Measurements from ENCODE around the gene SLC19A3.

Gene SLC19A3

DNA sequence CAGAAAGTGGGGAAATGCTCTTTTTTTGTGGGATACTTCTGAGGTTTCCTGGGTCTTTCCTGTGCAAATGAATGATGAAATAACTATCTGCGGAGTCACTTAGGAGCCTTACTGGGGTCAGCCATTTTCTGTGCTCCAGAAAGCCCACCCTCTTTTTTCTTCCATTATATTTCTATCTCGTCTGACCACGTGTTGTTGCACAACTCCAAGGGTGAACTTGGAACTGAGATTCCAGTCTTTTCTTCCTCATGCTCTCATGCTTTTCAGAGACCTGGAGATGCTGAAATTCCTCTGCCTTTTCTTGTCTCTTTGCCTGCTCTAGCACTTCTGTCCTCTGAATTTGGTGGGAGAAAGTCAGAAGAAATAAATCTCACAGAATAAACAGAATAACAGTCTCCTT lies 56.0 kb downstream of the SLC19A3 start:
- TF ChIP-seq, protein P1, sequence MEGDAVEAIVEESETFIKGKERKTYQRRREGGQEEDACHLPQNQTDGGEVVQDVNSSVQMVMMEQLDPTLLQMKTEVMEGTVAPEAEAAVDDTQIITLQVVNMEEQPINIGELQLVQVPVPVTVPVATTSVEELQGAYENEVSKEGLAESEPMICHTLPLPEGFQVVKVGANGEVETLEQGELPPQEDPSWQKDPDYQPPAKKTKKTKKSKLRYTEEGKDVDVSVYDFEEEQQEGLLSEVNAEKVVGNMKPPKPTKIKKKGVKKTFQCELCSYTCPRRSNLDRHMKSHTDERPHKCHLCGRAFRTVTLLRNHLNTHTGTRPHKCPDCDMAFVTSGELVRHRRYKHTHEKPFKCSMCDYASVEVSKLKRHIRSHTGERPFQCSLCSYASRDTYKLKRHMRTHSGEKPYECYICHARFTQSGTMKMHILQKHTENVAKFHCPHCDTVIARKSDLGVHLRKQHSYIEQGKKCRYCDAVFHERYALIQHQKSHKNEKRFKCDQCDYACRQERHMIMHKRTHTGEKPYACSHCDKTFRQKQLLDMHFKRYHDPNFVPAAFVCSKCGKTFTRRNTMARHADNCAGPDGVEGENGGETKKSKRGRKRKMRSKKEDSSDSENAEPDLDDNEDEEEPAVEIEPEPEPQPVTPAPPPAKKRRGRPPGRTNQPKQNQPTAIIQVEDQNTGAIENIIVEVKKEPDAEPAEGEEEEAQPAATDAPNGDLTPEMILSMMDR (IDR thresholded peaks at IDR 0.05; ENCODE audit: low read depth, low read length): no peak
- in situ Hi-C loops (cut with HindIII; ENCODE audit: low sequenced_read_pairs): no loop called here
- no peak for DNase-seq (ENCODE audit: low read depth, low spot score)

DNA sequence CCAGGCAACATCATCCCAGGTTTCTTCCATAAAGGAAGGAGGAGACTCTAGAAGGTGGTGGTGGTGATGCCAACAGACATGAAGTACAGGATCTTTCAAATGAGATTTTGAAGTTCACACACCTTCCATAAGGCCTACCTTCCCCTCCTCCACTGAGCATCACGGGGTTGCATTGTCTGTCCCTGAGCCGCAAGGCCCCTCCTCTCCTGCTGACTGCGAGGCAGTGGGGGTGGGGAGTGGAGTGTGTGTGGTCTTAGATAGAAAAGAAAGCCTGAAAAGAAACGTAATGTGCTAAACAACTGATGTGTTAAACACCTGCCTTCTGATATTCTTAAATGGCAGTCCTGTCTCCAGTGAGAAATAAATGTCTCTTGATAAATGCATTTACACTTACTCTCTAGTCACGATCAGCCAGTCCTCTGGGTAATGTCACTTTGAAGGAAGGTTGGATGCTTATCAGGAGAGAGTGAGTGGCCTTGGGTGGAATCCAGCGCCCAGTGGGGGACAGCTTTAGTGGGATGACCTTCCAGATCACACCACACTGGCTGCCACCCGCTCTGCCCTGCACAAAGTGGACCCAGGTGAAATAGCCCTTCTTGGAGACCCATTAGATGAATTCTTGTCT lies 56.7 kb downstream of the SLC19A3 start:
- in situ Hi-C loops (cut with HindIII; ENCODE audit: low sequenced_read_pairs): no loop called here
- TF ChIP-seq, protein P1 (IDR thresholded peaks at IDR 0.05; ENCODE audit: low read depth, low read length): no peak
- DNase-seq (ENCODE audit: low read depth, low spot score): no peak
- no peak overlapping the region for H3K4me3 ChIP-seq (ENCODE audit: low read depth, low read length)

More for the DNA sequence above, 56.0 kb downstream of the SLC19A3 start:
- H3K4me3 ChIP-seq (ENCODE audit: low read depth, low read length): no peak overlapping the region

DNA sequence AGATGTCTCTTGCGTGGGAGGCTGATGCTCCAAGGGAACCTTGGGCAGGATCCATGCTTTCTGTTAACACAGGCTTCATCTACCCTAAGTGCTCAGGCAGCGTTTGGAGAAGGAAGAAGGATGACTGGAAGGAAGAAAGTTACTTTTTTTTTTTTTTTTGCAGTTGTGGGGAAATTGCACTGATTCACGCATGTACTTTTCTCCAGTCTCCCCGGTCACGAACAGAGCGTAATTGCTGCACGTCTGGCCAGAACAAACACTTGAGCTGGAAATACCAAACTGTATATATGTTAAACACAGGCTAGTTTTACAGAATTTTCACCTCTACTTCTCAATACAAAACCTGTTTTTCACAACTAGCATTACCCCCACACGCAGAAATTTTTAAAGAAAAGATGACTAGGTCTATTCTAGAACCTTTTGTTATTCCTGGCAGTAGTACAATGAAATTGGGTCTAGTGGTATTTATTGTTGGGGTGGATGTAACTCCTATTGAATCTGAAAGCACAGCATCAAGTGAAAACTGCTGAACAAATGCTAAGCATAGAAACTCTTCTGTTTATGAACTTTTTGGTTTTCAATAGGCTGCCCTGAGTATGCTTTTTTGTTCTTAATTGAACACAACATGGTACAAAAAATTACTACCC lies 60.5 kb downstream of the SLC19A3 start:
- TF ChIP-seq, protein P1 (IDR thresholded peaks at IDR 0.05; ENCODE audit: low read depth, low read length): no peak
- H3K4me3 ChIP-seq (ENCODE audit: low read depth, low read length): no peak overlapping the region
- in situ Hi-C loops (cut with HindIII; ENCODE audit: low sequenced_read_pairs): no loop called here
- peak; percentile 56 for DNase-seq (ENCODE audit: low read depth, low spot score)

GRCh38 chr2:227655454-227655853 lies 62.4 kb downstream of the SLC19A3 start:
- peak; percentile 80 for DNase-seq (ENCODE audit: low read depth, low spot score)
- in situ Hi-C loops (cut with HindIII; ENCODE audit: low sequenced_read_pairs): no loop called here
- H3K4me3 ChIP-seq (ENCODE audit: low read depth, low read length): no peak overlapping the region
- TF ChIP-seq, protein P1 (IDR thresholded peaks at IDR 0.05; ENCODE audit: low read depth, low read length): no peak

DNA sequence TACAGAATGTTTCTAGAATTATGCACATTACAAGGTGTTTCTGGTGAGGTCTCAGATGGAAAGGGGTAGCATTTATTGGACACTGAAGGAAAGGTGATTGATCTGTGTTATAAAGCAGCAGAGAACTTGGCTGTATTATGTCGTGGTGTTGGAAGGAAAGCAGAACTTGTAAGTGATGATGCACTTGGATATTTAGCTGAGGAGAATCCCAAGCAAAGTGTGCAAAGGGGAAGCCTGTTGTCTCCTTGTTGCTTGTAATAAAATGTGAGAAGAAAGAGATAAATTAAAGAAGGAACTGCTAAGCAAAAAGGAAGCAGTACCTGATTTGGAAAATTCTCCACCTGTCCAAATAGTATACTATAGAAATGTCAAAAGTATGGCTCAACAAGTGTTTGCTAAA lies 63.4 kb downstream of the SLC19A3 start:
- no peak overlapping the region for H3K4me3 ChIP-seq (ENCODE audit: low read depth, low read length)
- in situ Hi-C loops (cut with HindIII; ENCODE audit: low sequenced_read_pairs): no loop called here
- TF ChIP-seq, protein P1 (IDR thresholded peaks at IDR 0.05; ENCODE audit: low read depth, low read length): no peak
- no peak for DNase-seq (ENCODE audit: low read depth, low spot score)

GRCh38 chr2:227653419-227653818 lies 64.4 kb downstream of the SLC19A3 start:
- TF ChIP-seq, protein P1 (IDR thresholded peaks at IDR 0.05; ENCODE audit: low read depth, low read length): no peak
- H3K4me3 ChIP-seq (ENCODE audit: low read depth, low read length): no peak overlapping the region
- DNase-seq (ENCODE audit: low read depth, low spot score): no peak
- in situ Hi-C loops (cut with HindIII; ENCODE audit: low sequenced_read_pairs): no loop called here
